GM23248 (cell line): Measurements from ENCODE around the gene COPS8. TPM values are rescaled to one million over a fixed set of nuclear protein-coding genes. Genes with fewer than 3 reads are reported as not detected.

ENCODE experiments used
- DNase-seq: peaks from one replicate; pipeline ENCODE4 v3.0.0-alpha.2; 2015
- H2AFZ ChIP-seq: fragments of 200-600 bp; sonication (generic); 2 replicates; pipeline ENCODE4 v1.6.1; 2016; ENCODE audit warnings: antibody characterized with exemption
- H3F3A ChIP-seq: fragments of 200-600 bp; sonication (generic); 2 replicates; pipeline ENCODE4 v1.6.1; 2016; ENCODE audit warnings: mild to moderate bottlenecking, antibody characterized with exemption, mixed run types; ENCODE audit not compliant: insufficient read depth
- H3K27ac ChIP-seq: fragments of 200-600 bp; sonication (generic); 2 replicates; pipeline ENCODE4 v1.5.1; 2016; ENCODE audit warnings: mild to moderate bottlenecking
- H3K27me3 ChIP-seq: fragments of 200-600 bp; sonication (generic); replicated peaks from 2 replicates; pipeline ENCODE4 v1.6.1; 2016; ENCODE audit warnings: mild to moderate bottlenecking; ENCODE audit not compliant: insufficient read depth
- H3K36me3 ChIP-seq: fragments of 200-600 bp; sonication (generic); 2 replicates; pipeline ENCODE4 v1.6.1; 2016; ENCODE audit warnings: low read depth, mild to moderate bottlenecking
- H3K4me1 ChIP-seq: fragments of 200-600 bp; sonication (generic); 2 replicates; pipeline ENCODE4 v1.6.1; 2016; ENCODE audit warnings: mild to moderate bottlenecking; ENCODE audit not compliant: insufficient read depth
- H3K4me2 ChIP-seq: fragments of 200-600 bp; sonication (generic); one replicate; pipeline ENCODE4 v1.6.1; 2016; ENCODE audit warnings: mild to moderate bottlenecking; ENCODE audit not compliant: unreplicated experiment
- H3K4me3 ChIP-seq: fragments of 200-600 bp; sonication (generic); 2 replicates; pipeline ENCODE4 v1.5.1; 2016; ENCODE audit warnings: mild to moderate bottlenecking
- H3K79me2 ChIP-seq: fragments of 200-600 bp; sonication (generic); 2 replicates; pipeline ENCODE4 v1.6.1; 2016; ENCODE audit warnings: mild to moderate bottlenecking; ENCODE audit not compliant: insufficient read depth
- H3K9ac ChIP-seq: fragments of 200-600 bp; sonication (generic); 2 replicates; pipeline ENCODE4 v1.6.1; 2016; ENCODE audit warnings: mild to moderate bottlenecking
- H3K9me2 ChIP-seq: fragments of 200-600 bp; sonication (generic); 2 replicates; pipeline ENCODE4 v1.6.1; 2016; ENCODE audit warnings: mixed run types, mild to moderate bottlenecking, moderate library complexity; ENCODE audit not compliant: insufficient read depth
- H3K9me3 ChIP-seq: fragments of 200-600 bp; sonication (generic); one replicate; pipeline ENCODE4 v1.6.1; 2017; ENCODE audit warnings: low read depth
- H4K20me1 ChIP-seq: fragments of 200-600 bp; sonication (generic); 2 replicates; pipeline ENCODE4 v1.6.0; 2016; ENCODE audit not compliant: insufficient read depth
- EZH2 ChIP-seq: fragments of 200-600 bp; sonication (generic); IDR thresholded peaks from 2 replicates; pipeline ENCODE4 v1.6.1; 2018; ENCODE audit warnings: antibody characterized with exemption, mild to moderate bottlenecking; ENCODE audit not compliant: insufficient read depth, poor library complexity, severe bottlenecking
- EZH2phosphoT487 ChIP-seq: fragments of 200-600 bp; sonication (generic); IDR thresholded peaks from 2 replicates; pipeline ENCODE4 v1.6.1; 2018; ENCODE audit warnings: antibody characterized with exemption, moderate library complexity, mild to moderate bottlenecking, low read depth; ENCODE audit not compliant: insufficient read depth
- WGBS, 2 experiments: methylation state at CpG; one replicate each; pipeline ENCODE4 v1.1.6; 2015 to 2017; ENCODE audit warnings: low lambda C conversion rate in 2 of 2, low coverage in 1 of 2; ENCODE audit errors: missing lambda C conversion rate in 2 of 2; 5-methylcytosine and 5-hydroxymethylcytosine counted together
- in situ Hi-C: fragments of 300-500 bp; cut with MboI; formaldehyde crosslinking; loops from 2 replicates; pipeline ENCODE4 v1.15.0; 2020
- polyA plus RNA-seq: library from polyadenylated mRNA; unstranded; fragments of >200 nt; fragmentation: Nextera tagmentation; extraction: Ambion mirVana; gene quantifications from 2 replicates; pipeline ENCODE4 v1.2.1, GENCODE V29; 2016
- total RNA-seq: library from RNA; depleted of rRNA; stranded (reverse); fragments of >200 nt; shearing (Covaris generic); gene quantifications from 2 replicates; pipeline ENCODE4 v1.2.3, GENCODE V29; 2014

Gene COPS8
- total and polyA plus RNA-seq, 2 experiments from 2014 or later: 148 to 164 TPM

DNA sequence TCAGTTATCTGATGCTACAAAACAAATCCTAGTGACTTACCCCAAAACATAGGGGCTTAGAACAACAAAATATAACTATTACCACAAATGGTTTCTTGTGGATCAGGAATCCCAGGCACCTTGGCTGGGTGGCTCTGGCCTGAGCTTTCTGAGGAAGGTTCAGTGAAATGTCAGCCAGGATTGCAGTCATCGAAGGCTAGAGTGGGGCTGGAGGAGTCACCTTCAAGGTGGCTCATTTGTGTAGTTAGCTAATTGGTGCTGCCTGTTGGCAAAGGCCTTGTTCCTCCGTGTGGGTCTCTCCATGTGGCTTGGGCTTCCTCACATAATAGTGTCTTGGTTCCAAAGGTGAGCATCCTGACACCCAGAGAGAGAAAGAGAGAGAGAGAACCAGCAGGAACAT is 57.4 kb downstream of the COPS8 start:
- no peak for TF ChIP-seq EZH2phosphoT487
- no peak for TF ChIP-seq EZH2
- H2AFZ ChIP-seq: no peak overlapping the region
- no peak overlapping the region for H3K4me3 ChIP-seq
- H4K20me1 ChIP-seq: no peaks in the 10 kb centered on the region
- peaks cover 19% of the 10 kb centered on the region for H3F3A ChIP-seq
- no peaks in the 10 kb centered on the region for H3K27me3 ChIP-seq
- peak overlapping the region; percentile 49 for H3K27ac ChIP-seq
- peak overlapping the region; percentile 21; the same call in 1 of the 2 replicates for H3K9ac ChIP-seq
- H3K9me2 ChIP-seq: no peaks in the 10 kb centered on the region
- peaks cover 31% of the 10 kb centered on the region for H3K4me1 ChIP-seq
- no peaks in the 10 kb centered on the region for H3K36me3 ChIP-seq
- peaks cover 11% of the 10 kb centered on the region for H3K9me3 ChIP-seq
- 63 to 66% methylated on average over 2 of the region's 2 CpGs for WGBS, 2 experiments
- no peaks in the 10 kb centered on the region for H3K79me2 ChIP-seq
- peak; percentile 12 for DNase-seq
- in situ Hi-C loops: no loop called here
- peak overlapping the region; percentile 2 for H3K4me2 ChIP-seq

DNA sequence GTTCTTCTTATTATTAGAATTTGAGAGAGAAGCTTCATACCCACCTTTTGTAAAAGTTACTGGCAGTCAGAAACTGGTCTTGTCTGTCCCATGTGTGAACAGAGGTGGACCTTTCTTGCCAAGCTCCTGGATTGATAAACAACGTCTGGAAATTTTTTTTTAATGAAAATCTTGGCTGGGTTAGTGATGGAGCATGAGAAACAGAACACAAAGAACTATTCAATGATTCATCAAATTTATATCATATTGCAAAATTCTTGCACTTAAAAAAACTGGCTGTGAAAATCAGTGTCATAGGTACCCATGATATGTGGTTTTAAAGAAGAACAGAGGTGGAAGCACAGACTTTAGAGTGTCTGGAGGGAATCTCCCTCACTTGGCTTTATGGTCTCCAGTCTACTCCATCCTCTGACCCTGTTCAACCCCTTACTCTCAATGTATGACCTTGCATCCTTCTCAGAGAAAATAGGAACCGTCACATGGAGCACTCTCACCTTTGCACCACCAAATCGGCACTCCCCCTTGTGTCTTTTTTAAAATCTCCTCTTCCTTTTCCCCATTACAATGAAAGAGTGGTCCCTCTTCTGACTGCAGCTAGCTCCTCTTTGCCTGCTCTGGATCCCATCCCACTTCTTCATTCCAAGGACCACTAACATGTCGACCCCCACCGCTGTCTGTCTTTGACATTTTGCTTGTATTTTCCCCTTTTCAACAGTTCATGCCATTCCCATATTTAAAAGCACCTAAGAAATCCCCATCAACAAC is 58.2 kb downstream of the COPS8 start:
- no peaks in the 10 kb centered on the region for H3K9me2 ChIP-seq
- H3K36me3 ChIP-seq: no peaks in the 10 kb centered on the region
- H3K4me3 ChIP-seq: no peak overlapping the region
- H3K4me2 ChIP-seq: peak overlapping the region; percentile 3
- peak overlapping the region; percentile 49 for H3K27ac ChIP-seq
- in situ Hi-C loops: no loop called here
- peak; percentile 68 for DNase-seq
- peaks cover 34% of the 10 kb centered on the region for H3K4me1 ChIP-seq
- no peaks in the 10 kb centered on the region for H4K20me1 ChIP-seq
- H3K27me3 ChIP-seq: no peaks in the 10 kb centered on the region
- no peak overlapping the region for H2AFZ ChIP-seq
- no peaks in the 10 kb centered on the region for H3K79me2 ChIP-seq
- WGBS, 2 experiments: 75 to 77% methylated on average over 5 of the region's 5 CpGs
- H3F3A ChIP-seq: peaks cover 19% of the 10 kb centered on the region
- no peak for TF ChIP-seq EZH2
- TF ChIP-seq EZH2phosphoT487: no peak
- H3K9ac ChIP-seq: peak overlapping the region; percentile 21; the same call in 1 of the 2 replicates
- H3K9me3 ChIP-seq: peaks cover 11% of the 10 kb centered on the region

DNA sequence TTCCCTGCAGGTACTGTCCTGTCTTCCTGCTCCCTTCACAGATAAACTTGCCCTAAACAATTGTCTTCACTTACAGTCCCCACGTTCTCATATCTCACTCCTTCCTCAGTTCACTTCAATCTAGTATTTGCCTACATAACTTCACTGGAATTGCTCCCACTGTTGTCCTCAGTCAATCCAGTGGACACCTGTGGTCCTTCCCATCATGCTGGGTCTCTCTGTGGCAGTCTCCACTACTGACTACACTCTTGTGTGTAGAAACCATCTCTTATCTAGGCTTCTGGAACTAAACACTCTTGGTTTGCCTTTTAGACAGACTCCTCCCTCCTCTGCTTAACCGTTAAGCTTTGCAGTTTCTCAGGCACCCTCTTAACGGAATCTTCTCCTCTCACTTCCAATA is 58.8 kb downstream of the COPS8 start:
- Histone ChIP-seq H4K20me1 (no peaks in the 10 kb centered on the region), H3K27me3 (no peaks in the 10 kb centered on the region), H3F3A (peaks cover 23% of the 10 kb centered on the region), H3K27ac (no peak overlapping the region), H3K9ac (no peak overlapping the region), H3K36me3 (no peaks in the 10 kb centered on the region), H2AFZ (no peak overlapping the region), H3K9me3 (peaks cover 11% of the 10 kb centered on the region), H3K4me1 (peaks cover 41% of the 10 kb centered on the region), H3K4me3 (no peak overlapping the region), H3K4me2 (no peak overlapping the region), H3K79me2 (no peaks in the 10 kb centered on the region), H3K9me2 (no peaks in the 10 kb centered on the region)
- TF ChIP-seq EZH2phosphoT487: no peak
- no peak for TF ChIP-seq EZH2
- in situ Hi-C loops: no loop called here
- no peak for DNase-seq
- WGBS, 2 experiments: 61 to 68% methylated on average over 3 of the region's 3 CpGs

DNA sequence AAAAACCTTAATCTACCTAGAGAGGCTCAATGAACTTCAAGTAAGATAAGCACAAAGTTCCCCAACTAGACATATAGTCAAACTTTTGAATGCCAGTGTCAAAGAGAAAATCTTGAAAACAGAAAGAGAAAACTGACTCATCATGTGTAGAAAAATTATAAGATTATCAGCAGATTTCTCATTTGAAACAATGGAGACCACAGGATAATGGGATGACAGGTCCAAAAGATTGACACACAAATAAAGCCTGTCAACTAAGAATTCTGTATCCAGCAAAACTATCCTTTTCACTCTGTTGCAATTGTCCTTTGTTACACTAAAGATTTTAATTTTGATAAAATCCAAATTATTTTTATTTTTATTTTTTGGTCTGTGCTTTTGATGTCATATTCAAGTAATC is 61.6 kb downstream of the COPS8 start:
- no peaks in the 10 kb centered on the region for H4K20me1 ChIP-seq
- H3K4me1 ChIP-seq: peaks cover 36% of the 10 kb centered on the region
- peaks cover 17% of the 10 kb centered on the region for H3F3A ChIP-seq
- H3K27me3 ChIP-seq: no peaks in the 10 kb centered on the region
- no peaks in the 10 kb centered on the region for H3K79me2 ChIP-seq
- in situ Hi-C loops: no loop called here
- no peak overlapping the region for H3K9ac ChIP-seq
- peak; percentile 45 for DNase-seq
- peaks cover 11% of the 10 kb centered on the region for H3K9me3 ChIP-seq
- no peak overlapping the region for H2AFZ ChIP-seq
- no peaks in the 10 kb centered on the region for H3K9me2 ChIP-seq
- H3K4me3 ChIP-seq: no peak overlapping the region
- no peak overlapping the region for H3K27ac ChIP-seq
- TF ChIP-seq EZH2 (no peak), EZH2phosphoT487 (no peak)
- no peaks in the 10 kb centered on the region for H3K36me3 ChIP-seq
- H3K4me2 ChIP-seq: no peak overlapping the region
